Breast epithelium (tissue), 3 donors: ENCODE data around the gene ARPC4.

Experiments
- POLR2A ChIP-seq: fragments of 450-650 bp; IDR thresholded peaks from one replicate; pipeline ENCODE4 v1.6.1; 2016; ENCODE audit warnings: antibody characterized with exemption, mild to moderate bottlenecking, moderate library complexity
- POLR2AphosphoS5 ChIP-seq, 3 donors: sonication (generic); formaldehyde crosslinking; IDR thresholded peaks; one replicate each; pipeline ENCODE4 v1.6.1; 2017; ENCODE audit warnings: antibody characterized with exemption in 3 of 3
- TF ChIP-seq, protein P1 (sequence below), 3 donors: fragments of 450-650 bp; IDR thresholded peaks; one replicate each; pipeline ENCODE4 v1.5.1; 2016 to 2017; ENCODE audit warnings: antibody characterized with exemption in 3 of 3, mild to moderate bottlenecking in 3 of 3, moderate library complexity in 3 of 3

DNA sequence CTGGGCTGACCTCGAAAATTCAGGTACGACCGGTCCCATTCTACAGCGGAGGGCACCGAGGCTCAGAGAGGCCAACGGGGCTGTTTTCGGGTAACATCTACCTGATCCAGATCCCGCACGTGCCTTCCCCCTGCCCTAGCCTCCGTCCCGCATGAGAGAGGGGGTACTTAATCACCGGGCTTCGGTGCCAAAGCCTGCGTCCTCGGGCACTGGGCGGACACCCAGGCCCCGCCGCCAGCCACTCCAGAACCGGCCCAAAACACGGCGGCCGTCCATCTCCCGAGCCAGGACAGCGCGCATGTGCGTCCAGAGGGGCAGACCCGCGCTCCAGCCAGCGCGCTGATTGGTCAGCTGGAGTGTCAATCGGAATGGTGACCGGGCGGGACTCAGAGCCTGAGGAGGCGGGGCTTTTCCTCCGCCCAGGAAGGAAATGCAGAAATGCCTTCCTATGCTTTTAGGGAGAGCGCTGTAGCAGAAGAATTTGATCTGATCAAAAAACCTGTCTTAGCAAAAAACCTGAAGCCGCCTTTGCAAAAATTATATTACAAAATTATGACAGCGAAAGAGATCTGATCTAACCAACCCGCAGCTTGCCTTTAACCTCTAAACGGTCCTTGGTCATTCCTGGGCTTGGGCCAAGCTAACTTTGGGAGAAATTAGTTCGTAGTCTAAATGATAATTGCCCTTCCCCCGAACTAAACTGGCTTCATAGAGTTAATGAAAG is 51.0 kb downstream of the ARPC4 start, which contains the start of gene RPUSD3:
- TF ChIP-seq, protein P1, sequence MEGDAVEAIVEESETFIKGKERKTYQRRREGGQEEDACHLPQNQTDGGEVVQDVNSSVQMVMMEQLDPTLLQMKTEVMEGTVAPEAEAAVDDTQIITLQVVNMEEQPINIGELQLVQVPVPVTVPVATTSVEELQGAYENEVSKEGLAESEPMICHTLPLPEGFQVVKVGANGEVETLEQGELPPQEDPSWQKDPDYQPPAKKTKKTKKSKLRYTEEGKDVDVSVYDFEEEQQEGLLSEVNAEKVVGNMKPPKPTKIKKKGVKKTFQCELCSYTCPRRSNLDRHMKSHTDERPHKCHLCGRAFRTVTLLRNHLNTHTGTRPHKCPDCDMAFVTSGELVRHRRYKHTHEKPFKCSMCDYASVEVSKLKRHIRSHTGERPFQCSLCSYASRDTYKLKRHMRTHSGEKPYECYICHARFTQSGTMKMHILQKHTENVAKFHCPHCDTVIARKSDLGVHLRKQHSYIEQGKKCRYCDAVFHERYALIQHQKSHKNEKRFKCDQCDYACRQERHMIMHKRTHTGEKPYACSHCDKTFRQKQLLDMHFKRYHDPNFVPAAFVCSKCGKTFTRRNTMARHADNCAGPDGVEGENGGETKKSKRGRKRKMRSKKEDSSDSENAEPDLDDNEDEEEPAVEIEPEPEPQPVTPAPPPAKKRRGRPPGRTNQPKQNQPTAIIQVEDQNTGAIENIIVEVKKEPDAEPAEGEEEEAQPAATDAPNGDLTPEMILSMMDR (IDR thresholded peaks at IDR 0.05), result peak in 1 of 3 donors; percentile 13
- TF ChIP-seq POLR2A (peak; percentile 64), POLR2AphosphoS5 (IDR thresholded peaks at IDR 0.05) (peak in 1 of 3 donors; percentile 53)
